WTC11 (cell line): Measurements from ENCODE around the gene SRD5A2.

Source experiments
- CTCF ChIP-seq: fragments of 200-600 bp; IDR thresholded peaks from 2 replicates; pipeline ENCODE4 v1.8.0; 2022; ENCODE audit warnings: antibody characterized with exemption
- ETV6 ChIP-seq: sonication (generic); formaldehyde crosslinking; IDR thresholded peaks from 2 replicates; pipeline ENCODE4 v1.8.1; 2022; ENCODE audit warnings: mild to moderate bottlenecking, missing genetic modification reagents
- FOXP1 ChIP-seq: sonication (generic); formaldehyde crosslinking; IDR thresholded peaks from 2 replicates; pipeline ENCODE4 v1.8.0; 2022; ENCODE audit warnings: missing genetic modification reagents, mild to moderate bottlenecking, moderate library complexity, borderline replicate concordance
- GABPB1 ChIP-seq: sonication (generic); formaldehyde crosslinking; IDR thresholded peaks from 2 replicates; pipeline ENCODE4 v1.8.1; 2023; ENCODE audit warnings: mild to moderate bottlenecking, missing genetic modification reagents
- IRF1 ChIP-seq: sonication (generic); formaldehyde crosslinking; IDR thresholded peaks from 2 replicates; pipeline ENCODE4 v1.8.0; 2023; ENCODE audit warnings: missing genetic modification reagents
- JUN ChIP-seq: sonication (generic); formaldehyde crosslinking; IDR thresholded peaks from 2 replicates; pipeline ENCODE4 v1.8.0; 2023; ENCODE audit warnings: mild to moderate bottlenecking, missing genetic modification reagents
- KAT7 ChIP-seq: sonication (generic); formaldehyde crosslinking; IDR thresholded peaks from 2 replicates; pipeline ENCODE4 v1.8.1; 2023; ENCODE audit warnings: missing genetic modification reagents, mild to moderate bottlenecking, borderline replicate concordance
- MYBL2 ChIP-seq: sonication (generic); formaldehyde crosslinking; IDR thresholded peaks from 2 replicates; pipeline ENCODE4 v1.8.1; 2023; ENCODE audit warnings: mild to moderate bottlenecking, moderate library complexity, missing genetic modification reagents
- NR1H2 ChIP-seq: sonication (generic); formaldehyde crosslinking; IDR thresholded peaks from 2 replicates; pipeline ENCODE4 v1.9.0; 2021; ENCODE audit warnings: mild to moderate bottlenecking, moderate library complexity, missing genetic modification reagents
- NR3C1 ChIP-seq: sonication (generic); formaldehyde crosslinking; conservative IDR thresholded peaks from 2 replicates; pipeline ENCODE4 v1.8.1; 2023; ENCODE audit warnings: low read depth, mild to moderate bottlenecking, missing genetic modification reagents
- ZNF317 ChIP-seq: sonication (generic); formaldehyde crosslinking; IDR thresholded peaks from 2 replicates; pipeline ENCODE4 v1.8.1; 2023; ENCODE audit warnings: low read depth, mild to moderate bottlenecking, moderate library complexity, missing genetic modification reagents, borderline replicate concordance
- TF ChIP-seq, protein P1 (sequence below): sonication (generic); formaldehyde crosslinking; IDR thresholded peaks from 2 replicates; pipeline ENCODE4 v1.8.0; 2022; ENCODE audit warnings: mild to moderate bottlenecking, missing genetic modification reagents
- TF ChIP-seq, protein P2 (sequence below): sonication (generic); formaldehyde crosslinking; conservative IDR thresholded peaks from 2 replicates; pipeline ENCODE4 v1.8.1; 2022; ENCODE audit warnings: mild to moderate bottlenecking, missing genetic modification reagents
- TF ChIP-seq, protein P3 (sequence below): sonication (generic); formaldehyde crosslinking; IDR thresholded peaks from 2 replicates; pipeline ENCODE4 v1.8.1; 2023; ENCODE audit warnings: mild to moderate bottlenecking, missing genetic modification reagents, moderate library complexity

- TF ChIP-seq IRF1 (CRISPR knock-in tag) (no peak), CTCF (no peak), MYBL2 (no peak), NR1H2 (no peak), JUN (CRISPR knock-in tag) (no peak), NR3C1 (CRISPR knock-in tag) (no peak), FOXP1 (CRISPR knock-in tag) (no peak), ZNF317 (CRISPR knock-in tag) (no peak), ETV6 (no peak), KAT7 (CRISPR knock-in tag) (no peak), GABPB1 (no peak)
- TF ChIP-seq, protein P1, sequence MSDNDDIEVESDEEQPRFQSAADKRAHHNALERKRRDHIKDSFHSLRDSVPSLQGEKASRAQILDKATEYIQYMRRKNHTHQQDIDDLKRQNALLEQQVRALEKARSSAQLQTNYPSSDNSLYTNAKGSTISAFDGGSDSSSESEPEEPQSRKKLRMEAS (CRISPR knock-in tag), result no peak
- TF ChIP-seq, protein P2, sequence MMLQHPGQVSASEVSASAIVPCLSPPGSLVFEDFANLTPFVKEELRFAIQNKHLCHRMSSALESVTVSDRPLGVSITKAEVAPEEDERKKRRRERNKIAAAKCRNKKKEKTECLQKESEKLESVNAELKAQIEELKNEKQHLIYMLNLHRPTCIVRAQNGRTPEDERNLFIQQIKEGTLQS (CRISPR knock-in tag), result no peak
- TF ChIP-seq, protein P3, sequence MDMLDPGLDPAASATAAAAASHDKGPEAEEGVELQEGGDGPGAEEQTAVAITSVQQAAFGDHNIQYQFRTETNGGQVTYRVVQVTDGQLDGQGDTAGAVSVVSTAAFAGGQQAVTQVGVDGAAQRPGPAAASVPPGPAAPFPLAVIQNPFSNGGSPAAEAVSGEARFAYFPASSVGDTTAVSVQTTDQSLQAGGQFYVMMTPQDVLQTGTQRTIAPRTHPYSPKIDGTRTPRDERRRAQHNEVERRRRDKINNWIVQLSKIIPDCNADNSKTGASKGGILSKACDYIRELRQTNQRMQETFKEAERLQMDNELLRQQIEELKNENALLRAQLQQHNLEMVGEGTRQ (CRISPR knock-in tag), result no peak
Observed at GRCh38 chr2:31531101-31531500, 49.6 kb downstream of the SRD5A2 start.
